Stimulated activated CD8-positive, alpha-beta memory T cell treated with anti-CD3 and anti-CD28 coated beads, Interleukin-12 subunit alpha, Interleukin-12 subunit beta, amount 100 ng/mL, for 24 hours (primary cell): ENCODE measurements around the gene CADPS.

Source experiments
- DNase-seq: peaks from one replicate; pipeline ENCODE4 v3.0.0-alpha.2; 2020; ENCODE audit errors: extremely low read depth

The CADPS gene

GRCh38 chr3:62688050-62688449 is 187.2 kb downstream of the CADPS start:
- no peak for DNase-seq

DNA sequence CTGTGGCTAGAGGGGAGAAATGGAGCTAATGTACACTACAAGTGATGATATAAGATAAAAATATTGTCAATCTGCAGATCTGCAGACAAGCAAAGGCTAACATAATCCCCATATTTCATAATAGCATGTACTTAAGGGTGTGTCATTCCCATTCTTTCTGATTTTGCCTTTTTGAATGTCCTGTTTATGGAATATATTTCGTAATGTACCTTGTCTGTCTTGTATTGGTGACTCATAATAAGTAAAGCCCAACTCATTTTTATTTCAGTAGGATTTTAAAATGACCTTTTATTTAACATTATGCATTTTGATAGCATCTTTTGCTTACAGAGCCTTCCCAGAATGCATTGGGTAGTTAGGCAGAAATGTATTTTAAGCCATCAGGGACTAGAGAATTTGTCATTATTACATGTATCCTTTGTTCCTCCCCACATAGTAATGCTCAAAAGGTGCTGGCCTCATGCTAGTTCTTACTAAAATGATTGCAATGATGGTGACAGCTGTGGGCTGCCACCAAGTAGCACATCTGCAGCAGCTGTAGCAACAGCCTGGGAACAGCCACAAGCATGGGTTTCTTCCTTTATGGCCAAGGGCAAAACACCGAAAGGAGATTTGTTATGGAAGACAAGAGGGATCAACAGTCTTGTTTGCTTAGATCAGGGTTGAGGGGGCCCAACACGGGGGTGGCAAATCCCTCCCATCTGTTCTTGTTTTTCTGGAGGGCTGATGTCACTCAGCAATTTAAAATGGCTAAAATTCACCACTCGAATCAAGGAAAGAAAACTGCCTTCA is 188.5 kb downstream of the CADPS start:
- no peak for DNase-seq

- no peak for DNase-seq
These were observed 192.4 kb downstream of the CADPS start for GRCh38 chr3:62682826-62683225.

DNA sequence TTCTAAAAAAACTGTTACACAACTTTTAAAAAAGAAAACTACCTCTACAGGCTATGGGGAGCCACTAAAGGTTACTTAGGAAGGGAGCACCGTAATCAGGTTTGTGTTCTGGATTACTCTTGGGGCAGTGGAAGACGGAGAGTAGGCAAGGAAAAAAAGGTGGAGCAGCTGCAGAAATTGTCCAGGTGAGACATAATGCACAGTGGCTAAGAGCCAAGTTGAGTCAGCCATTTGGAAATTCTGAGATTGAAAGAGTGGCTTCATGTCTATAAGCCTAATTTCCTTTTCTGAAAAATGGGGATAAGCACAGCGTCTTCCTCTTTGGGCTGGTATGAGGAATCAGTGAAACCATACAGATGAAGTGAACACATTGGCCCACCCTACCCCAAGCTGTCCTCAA is 195.2 kb downstream of the CADPS start:
- no peak for DNase-seq

DNA sequence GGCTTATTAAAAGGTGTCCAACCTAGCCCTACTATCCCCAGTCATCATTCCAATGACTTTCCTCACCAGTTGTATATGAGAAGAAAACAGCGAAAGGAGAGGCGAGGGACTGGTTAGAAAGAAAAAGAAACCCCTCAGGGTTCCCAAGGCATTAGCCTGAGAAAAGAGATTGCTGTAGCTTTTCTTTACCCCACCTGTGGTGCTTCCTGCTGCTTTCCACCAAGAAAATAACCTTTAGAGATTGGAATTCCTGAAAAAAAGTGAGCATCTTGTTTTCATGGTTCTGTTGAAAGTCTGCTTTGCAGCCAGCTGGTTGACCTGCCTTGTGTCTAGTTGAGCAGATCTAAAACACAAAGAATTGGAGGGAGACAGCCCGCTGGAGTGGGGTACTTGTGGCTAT is 196.4 kb downstream of the CADPS start:
- DNase-seq: no peak

DNA sequence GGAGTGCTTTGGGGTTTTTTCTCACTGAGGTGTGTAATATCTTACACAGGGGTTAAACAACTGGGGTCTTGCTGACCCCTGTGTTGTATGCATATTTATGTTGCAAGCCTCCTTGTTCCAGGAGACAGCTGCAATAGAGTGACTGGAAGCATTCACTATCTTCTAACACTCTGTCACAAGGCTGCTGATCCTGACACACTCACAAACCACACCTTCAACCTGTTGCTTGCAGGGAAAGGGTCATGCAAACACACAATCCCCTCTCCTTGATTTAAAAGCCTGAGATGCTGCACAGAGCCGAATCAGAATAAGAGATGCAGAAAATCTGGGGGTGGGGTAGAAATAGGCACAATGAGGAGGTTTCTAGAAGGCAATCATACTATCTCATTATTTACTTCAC is 197.3 kb downstream of the CADPS start:
- DNase-seq: no peak

- DNase-seq: no peak
These were observed 198.4 kb downstream of the CADPS start for GRCh38 chr3:62676689-62677271.

- DNase-seq: no peak
These were observed 199.7 kb downstream of the CADPS start for GRCh38 chr3:62675492-62675891.

GRCh38 chr3:62672988-62673313 is 202.3 kb downstream of the CADPS start:
- no peak for DNase-seq

DNA sequence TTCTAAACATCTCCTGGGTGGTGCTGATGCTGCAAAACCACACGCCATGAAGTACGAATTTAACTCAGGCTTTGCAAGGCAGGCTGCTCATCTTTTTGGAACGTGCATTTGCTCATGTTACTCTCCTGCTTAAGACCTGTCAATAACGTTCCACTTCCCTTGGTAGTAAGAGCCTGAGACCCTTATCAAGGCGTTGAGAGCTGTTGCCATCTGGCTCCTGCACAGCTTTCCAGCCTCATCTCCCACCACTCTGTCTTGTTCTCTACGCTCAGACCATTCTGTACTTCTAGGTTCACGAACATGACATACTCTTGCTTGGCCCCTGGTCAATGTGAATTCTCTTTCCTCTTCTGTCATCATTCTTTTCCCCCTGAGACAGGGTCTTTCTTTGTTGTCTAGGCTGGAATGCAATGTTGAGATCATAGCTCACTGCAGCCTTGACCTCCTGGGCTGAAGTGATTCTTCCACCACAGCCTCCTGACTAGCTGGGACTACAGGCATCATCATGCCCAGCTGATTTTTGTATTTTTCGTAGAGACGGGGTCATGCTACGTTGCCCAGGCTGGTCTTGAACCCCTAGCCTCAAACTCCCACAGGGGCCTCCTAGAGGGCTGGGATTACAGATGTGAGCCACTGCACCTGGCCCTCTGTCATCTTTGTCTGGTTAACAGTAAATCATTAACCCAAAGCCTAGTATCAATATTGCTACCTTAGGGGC is 202.8 kb downstream of the CADPS start:
- no peak for DNase-seq

GRCh38 chr3:62670351-62670750 is 204.9 kb downstream of the CADPS start:
- no peak for DNase-seq

DNA sequence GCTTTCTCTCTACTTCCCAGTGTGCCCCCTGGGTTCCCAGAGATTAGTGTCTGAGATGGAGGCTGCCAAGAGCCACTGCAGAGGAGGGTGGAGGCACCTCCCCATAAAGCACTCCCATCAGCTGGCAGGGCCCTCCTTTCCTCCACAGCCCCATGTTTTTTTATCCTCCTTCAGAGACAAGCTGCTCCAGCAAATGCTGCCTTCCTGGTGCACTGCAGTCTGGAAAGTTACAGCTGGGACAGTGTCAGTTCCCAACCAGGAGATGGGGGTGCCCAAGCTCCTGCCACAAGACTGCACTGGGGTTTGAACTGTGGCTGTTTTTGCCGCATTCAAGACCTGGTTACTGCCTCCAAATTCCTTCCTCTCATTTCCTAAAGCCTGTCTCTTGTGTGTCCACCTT is 206.1 kb downstream of the CADPS start:
- no peak for DNase-seq

GRCh38 chr3:62667714-62668113 is 207.5 kb downstream of the CADPS start:
- no peak for DNase-seq

DNA sequence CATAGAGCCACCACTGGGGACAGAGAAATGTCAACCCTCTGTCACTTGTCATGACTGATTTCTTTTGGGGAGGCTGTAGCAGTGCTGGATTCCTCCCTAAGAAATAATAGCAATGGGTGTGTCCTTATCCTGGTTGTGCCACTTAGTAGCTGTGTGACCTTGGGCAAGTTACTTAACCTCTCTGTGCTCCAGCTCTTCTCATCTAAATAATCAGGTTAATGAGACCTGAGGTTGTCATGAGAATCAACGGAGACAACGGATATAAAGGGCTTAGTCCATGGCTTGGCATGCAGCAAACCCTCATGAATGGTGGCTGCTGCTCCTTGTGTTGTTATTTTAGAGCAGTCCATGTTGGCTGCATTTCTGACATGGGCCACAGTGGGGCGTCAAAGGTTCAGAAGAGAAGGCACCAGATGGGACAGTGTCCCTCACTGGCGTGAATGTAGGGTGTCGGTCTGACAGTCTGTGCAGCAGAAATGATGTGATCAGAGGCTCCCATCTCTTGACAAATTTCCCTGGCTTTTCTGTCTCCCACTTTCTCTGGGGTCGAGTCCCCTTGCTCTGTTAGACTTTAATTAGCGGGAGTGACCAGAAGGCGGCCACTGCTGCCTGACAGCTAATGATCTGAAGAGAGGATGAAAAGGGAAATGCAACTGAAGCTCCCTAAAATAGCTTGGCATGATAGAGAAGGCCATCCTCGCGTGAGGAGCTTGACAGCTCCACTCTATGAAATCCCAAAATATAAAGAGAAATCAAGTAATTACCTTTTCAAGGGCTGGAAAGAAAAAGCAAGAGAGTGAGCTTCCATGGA is 209.4 kb downstream of the CADPS start:
- no peak for DNase-seq

GRCh38 chr3:62662677-62663076 is 212.5 kb downstream of the CADPS start:
- DNase-seq: no peak

GRCh38 chr3:62659660-62660059 is 215.6 kb downstream of the CADPS start:
- no peak for DNase-seq

DNA sequence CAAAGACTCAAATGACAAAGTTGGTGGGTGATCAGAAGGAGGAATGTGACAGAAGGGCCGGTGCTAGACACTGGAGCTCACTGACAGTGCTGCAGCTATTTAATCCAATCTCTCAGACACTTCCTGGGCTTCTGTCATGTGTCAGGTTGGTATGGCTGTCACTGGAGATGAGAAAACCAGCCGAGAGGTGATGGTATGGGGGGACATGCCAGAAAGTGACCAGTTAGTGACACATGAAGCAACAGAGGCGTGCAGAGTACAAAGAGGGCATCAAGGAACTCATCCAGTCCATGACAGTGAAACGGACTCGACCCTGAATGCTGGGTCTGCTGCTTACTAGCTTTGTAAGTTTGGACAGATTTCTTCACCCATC is 219.5 kb downstream of the CADPS start:
- DNase-seq: no peak

GRCh38 chr3:62655056-62655690 is 220.0 kb downstream of the CADPS start:
- no peak for DNase-seq

DNA sequence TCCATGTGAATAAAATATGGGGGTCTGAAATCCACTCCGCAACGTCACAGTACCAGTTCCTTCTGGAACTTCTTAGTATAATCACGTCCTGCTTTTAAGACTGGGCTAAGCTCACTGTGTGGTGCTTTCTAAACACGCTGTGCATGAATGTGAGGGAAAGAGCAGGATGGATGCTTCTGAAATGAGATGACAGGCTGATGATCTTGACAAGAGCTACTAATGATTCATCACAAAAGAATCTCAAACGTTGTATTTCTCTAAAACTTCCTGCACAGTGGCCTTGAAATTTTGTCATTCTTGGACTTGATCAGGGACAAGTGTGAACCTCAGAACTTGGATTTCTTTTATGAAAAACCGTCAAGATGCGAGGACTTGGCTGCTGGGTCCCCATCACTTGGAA is 221.4 kb downstream of the CADPS start:
- DNase-seq: no peak

DNA sequence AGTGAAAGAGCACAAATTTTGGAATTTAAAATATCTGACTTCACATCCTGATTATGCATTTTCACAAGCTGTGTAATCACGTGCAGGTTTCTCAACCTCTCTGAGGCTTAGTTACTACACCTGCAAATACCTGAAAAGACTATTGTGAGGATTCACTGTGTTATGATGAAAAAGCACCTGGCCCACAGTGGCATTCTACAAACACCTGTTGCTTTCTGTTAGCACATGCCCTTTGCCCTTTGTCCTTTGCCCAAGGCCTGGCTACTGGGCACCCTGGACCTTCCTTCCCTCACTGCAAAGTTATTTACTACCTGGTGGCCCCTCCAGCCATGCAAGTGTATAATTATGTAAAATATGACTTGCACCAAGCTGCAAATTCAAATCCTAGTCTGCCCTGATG is 227.5 kb downstream of the CADPS start:
- DNase-seq: no peak

GRCh38 chr3:62644493-62644892 is 230.7 kb downstream of the CADPS start:
- no peak for DNase-seq

DNA sequence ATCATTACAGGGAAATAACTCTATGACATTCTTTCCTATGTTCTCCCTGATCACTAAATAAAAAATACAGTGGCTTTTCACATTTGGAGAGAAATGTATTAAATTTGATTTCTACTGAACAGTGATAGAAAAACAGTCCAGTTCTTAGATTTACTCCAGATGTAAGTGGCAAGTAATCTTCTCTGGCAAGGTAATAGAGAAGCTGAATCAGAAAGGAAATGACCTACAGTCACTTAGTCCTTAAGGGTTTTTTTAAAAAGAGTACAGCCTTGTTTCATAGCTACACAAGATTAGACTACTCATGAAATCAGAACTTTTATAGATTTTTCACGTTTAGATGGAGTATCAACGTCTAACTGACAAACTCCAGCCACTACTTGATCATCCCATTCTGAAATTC is 236.9 kb downstream of the CADPS start:
- no peak for DNase-seq
